GM12874 (cell line): ENCODE measurements around the gene BAIAP2.

Source experiments
- CTCF ChIP-seq: IDR thresholded peaks from 2 replicates; pipeline ENCODE4 v1.5.1; 2011; ENCODE audit warnings: low read depth, mild to moderate bottlenecking, control low read depth, low read length, moderate library complexity; ENCODE audit not compliant: insufficient read depth

Gene BAIAP2

GRCh38 chr17:81123052-81124048 lies 88.4 kb downstream of the BAIAP2 start:
- no peak for TF ChIP-seq CTCF

GRCh38 chr17:81124377-81124776 lies 89.4 kb downstream of the BAIAP2 start:
- no peak for TF ChIP-seq CTCF

- no peak for TF ChIP-seq CTCF
Observed at GRCh38 chr17:81125573-81126081, 90.7 kb downstream of the BAIAP2 start.

GRCh38 chr17:81126281-81127132 lies 91.6 kb downstream of the BAIAP2 start:
- TF ChIP-seq CTCF: no peak

GRCh38 chr17:81127133-81127455 lies 92.1 kb downstream of the BAIAP2 start:
- no peak for TF ChIP-seq CTCF

GRCh38 chr17:81127526-81128177 lies 92.7 kb downstream of the BAIAP2 start:
- no peak for TF ChIP-seq CTCF
